IMR-90 (cell line): Measurements from ENCODE around the gene SPTB. TPM values are rescaled to one million over a fixed set of nuclear protein-coding genes. Genes with fewer than 3 reads are reported as not detected.

Experiments
- ATAC-seq: fragments of 200-7000 bp; cut with Tn5 transposase; 2 replicates; pipeline ENCODE4 v1.9.1; 2020; ENCODE audit warnings: low read depth, mild to moderate bottlenecking, moderate library complexity
- BruUV-seq: library from RNA; stranded (reverse); fragments of 400-500 nt; replicated peaks from 2 replicates; lab custom pipeline; 2021; lab: Mats Ljungman, UMichigan
- CTCF ChIA-PET: fragments of 300-600 bp; formaldehyde crosslinking; extraction: SDS; loops from one replicate; lab custom pipeline; 2021; ENCODE audit warnings: antibody characterized with exemption; lab: Yijun Ruan, JAX
- POLR2A ChIA-PET: fragments of 300-600 bp; sonication (Branson Sonifier 250); formaldehyde crosslinking; loops from one replicate; lab custom pipeline; 2022; ENCODE audit warnings: antibody characterized with exemption; ENCODE audit not compliant: unreplicated experiment; lab: Charles Lee
- DNase-seq: peaks from one replicate; pipeline ENCODE4 v3.0.0; 2013
- H2AFZ ChIP-seq: replicated peaks from 2 replicates; pipeline ENCODE3; 2013; ENCODE audit warnings: low read length, mild to moderate bottlenecking; ENCODE audit not compliant: poor library complexity
- H2AK5ac ChIP-seq: 2 replicates; pipeline ENCODE4 v1.6.1; 2013; ENCODE audit warnings: low read depth, low read length, inconsistent platforms
- H2AK9ac ChIP-seq: replicated peaks from 2 replicates; pipeline ENCODE3; 2013; ENCODE audit warnings: mild to moderate bottlenecking, low read depth, low read length, moderate library complexity; ENCODE audit not compliant: poor library complexity
- H2BK120ac ChIP-seq: 2 replicates; pipeline ENCODE4 v1.6.1; 2013; ENCODE audit warnings: low read depth, low read length, inconsistent platforms
- H2BK15ac ChIP-seq: 3 replicates; pipeline ENCODE4 v1.6.1; 2013; ENCODE audit warnings: low read depth, low read length, inconsistent platforms
- H2BK20ac ChIP-seq: 2 replicates; pipeline ENCODE4 v1.6.1; 2013; ENCODE audit warnings: low read depth, mild to moderate bottlenecking, inconsistent platforms, low read length, moderate library complexity
- H2BK5ac ChIP-seq: 2 replicates; pipeline ENCODE4 v1.6.1; 2013; ENCODE audit warnings: mild to moderate bottlenecking, low read depth, low read length, inconsistent platforms; ENCODE audit not compliant: poor library complexity, severe bottlenecking
- H3K14ac ChIP-seq: replicated peaks from 2 replicates; pipeline ENCODE4 v1.6.1; 2013; ENCODE audit warnings: low read depth, low read length, inconsistent platforms
- H3K18ac ChIP-seq: 2 replicates; pipeline ENCODE4 v1.6.1; 2013; ENCODE audit warnings: low read depth, low read length, control low read depth
- H3K23ac ChIP-seq: 2 replicates; pipeline ENCODE4 v1.6.1; 2013; ENCODE audit warnings: low read depth, low read length, inconsistent platforms
- H3K27ac ChIP-seq: 2 replicates; pipeline ENCODE4 v1.5.1; 2013; ENCODE audit warnings: mild to moderate bottlenecking, control low read depth, low read length; ENCODE audit not compliant: insufficient read depth
- H3K27me3 ChIP-seq: 2 replicates; pipeline ENCODE4 v1.6.1; 2013; ENCODE audit warnings: low read length; ENCODE audit not compliant: control insufficient read depth, insufficient read depth
- H3K36me3 ChIP-seq: 2 replicates; pipeline ENCODE4 v1.6.1; 2013; ENCODE audit warnings: low read length, mixed read lengths; ENCODE audit not compliant: control insufficient read depth, insufficient read depth
- H3K4ac ChIP-seq: 2 replicates; pipeline ENCODE4 v1.6.1; 2013; ENCODE audit warnings: low read depth, low read length, inconsistent platforms
- H3K4me1 ChIP-seq: 2 replicates; pipeline ENCODE4 v1.6.1; 2013; ENCODE audit warnings: low read length, mixed read lengths; ENCODE audit not compliant: control insufficient read depth, insufficient read depth
- H3K4me2 ChIP-seq: 2 replicates; pipeline ENCODE4 v1.6.1; 2013; ENCODE audit warnings: low read depth, mild to moderate bottlenecking, control low read depth, low read length, moderate library complexity
- H3K4me3 ChIP-seq: 2 replicates; pipeline ENCODE4 v1.5.1; 2013; ENCODE audit warnings: low read depth, mild to moderate bottlenecking, control low read depth, low read length, moderate library complexity; ENCODE audit not compliant: insufficient read depth
- H3K56ac ChIP-seq: 2 replicates; pipeline ENCODE4 v1.6.1; 2013; ENCODE audit warnings: low read length, inconsistent platforms; ENCODE audit not compliant: insufficient read depth; ENCODE audit errors: extremely low read depth
- H3K79me1 ChIP-seq, 2 experiments: 2 replicates each; pipeline ENCODE4 v1.6.1; 2013; ENCODE audit warnings: low read length in 2 of 2, inconsistent platforms in 1 of 2, low read depth in 1 of 2
- H3K9ac ChIP-seq: 2 replicates; pipeline ENCODE4 v1.6.1; 2013; ENCODE audit warnings: low read depth, low read length, control low read depth
- H3K9me1 ChIP-seq: 2 replicates; pipeline ENCODE4 v1.6.1; 2013; ENCODE audit warnings: low read length, inconsistent platforms; ENCODE audit not compliant: insufficient read depth
- H3K9me3 ChIP-seq: 2 replicates; pipeline ENCODE4 v1.6.1; 2013; ENCODE audit warnings: low read length; ENCODE audit not compliant: control insufficient read depth, insufficient read depth
- H4K20me1 ChIP-seq: 2 replicates; pipeline ENCODE4 v1.6.1; 2013; ENCODE audit warnings: low read length, inconsistent platforms; ENCODE audit not compliant: insufficient read depth
- H4K5ac ChIP-seq: 2 replicates; pipeline ENCODE4 v1.6.1; 2013; ENCODE audit warnings: mild to moderate bottlenecking, low read depth, low read length, control low read depth
- H4K8ac ChIP-seq, 2 experiments: 2 replicates each; pipeline ENCODE4 v1.6.1; 2013; ENCODE audit warnings: low read depth in 2 of 2, low read length in 2 of 2, control low read depth in 1 of 2, inconsistent platforms in 1 of 2
- H4K91ac ChIP-seq: 2 replicates; pipeline ENCODE4 v1.6.1; 2013; ENCODE audit warnings: low read depth, low read length, inconsistent platforms; ENCODE audit not compliant: insufficient read depth
- BHLHE40 ChIP-seq: fragments of 150-350 bp; IDR thresholded peaks from 2 replicates; pipeline ENCODE4 v1.6.1; 2016; ENCODE audit warnings: mild to moderate bottlenecking, low read depth, low read length
- MAFK ChIP-seq: IDR thresholded peaks from 2 replicates; pipeline ENCODE4 v1.6.1; 2012; ENCODE audit warnings: low read depth, low read length, improper control_type of control experiment
- MAZ ChIP-seq: IDR thresholded peaks from 2 replicates; pipeline ENCODE4 v1.6.1; 2012; ENCODE audit warnings: low read depth, mild to moderate bottlenecking, low read length, improper control_type of control experiment, moderate library complexity, borderline replicate concordance
- RAD21 ChIP-seq: IDR thresholded peaks from 2 replicates; pipeline ENCODE4 v1.6.1; 2012; ENCODE audit warnings: low read length, improper control_type of control experiment
- RCOR1 ChIP-seq: IDR thresholded peaks from 2 replicates; pipeline ENCODE4 v1.6.1; 2012; ENCODE audit warnings: mild to moderate bottlenecking, low read length, improper control_type of control experiment; ENCODE audit not compliant: insufficient replicate concordance
- RFX5 ChIP-seq: IDR thresholded peaks from 2 replicates; pipeline ENCODE4 v1.8.0; 2012; ENCODE audit warnings: low read depth, mild to moderate bottlenecking, low read length, moderate library complexity
- WGBS, 2 experiments: methylation state at CpG; one replicate each; pipeline versions ENCODE4 v1.1.5 to v1.1.7; 2013; ENCODE audit warnings: missing lambda C conversion rate in 2 of 2; ENCODE audit not compliant: insufficient read length in 1 of 2; ENCODE audit errors: extremely low coverage in 2 of 2; 5-methylcytosine and 5-hydroxymethylcytosine counted together
- dilution Hi-C: fragments of 300-500 bp; cut with HindIII; formaldehyde crosslinking; loops from one replicate; pipeline ENCODE4 v1.14.3; 2018; ENCODE audit warnings: low sequenced_read_pairs; ENCODE audit not compliant: unreplicated experiment
- in situ Hi-C: fragments of 300-500 bp; cut with MboI; formaldehyde crosslinking; loops from 3 replicates; pipeline ENCODE4 v1.14.3; 2019; ENCODE audit warnings: low sequenced_read_pairs, inconsistent platforms, mixed read lengths
- intact Hi-C: fragments of 100-400 bp; cut with micrococcal nuclease; formaldehyde crosslinking; loops from 2 replicates; pipeline ENCODE4 v1.10.0; 2022
- polyA plus RNA-seq, 3 experiments: library from polyadenylated mRNA; depleted of rRNA; stranded (reverse); fragments of >200 nt; gene quantifications; 2 replicates each; pipeline ENCODE4 v1.2.3, GENCODE V29; 2012; ENCODE audit warnings: low replicate concordance in 1 of 3
- total RNA-seq: library from RNA; depleted of rRNA; stranded (reverse); fragments of >200 nt; gene quantifications from 2 replicates; pipeline ENCODE4 v1.2.3, GENCODE V29; 2012
- TF ChIP-seq, protein P1 (sequence below): conservative IDR thresholded peaks from 2 replicates; pipeline ENCODE4 v1.5.1; 2012; ENCODE audit warnings: mild to moderate bottlenecking, low read depth, low read length, improper control_type of control experiment
- TF ChIP-seq, protein P2 (sequence below): fragments of 150-350 bp; IDR thresholded peaks from 2 replicates; pipeline ENCODE4 v1.6.1; 2016; ENCODE audit warnings: low read depth, mild to moderate bottlenecking, low read length, moderate library complexity, borderline replicate concordance

Gene SPTB
- total and polyA plus RNA-seq, 2 of the 4 experiments (the other 2 are of a cell fraction) = under 0.01 to 0.07 TPM

DNA sequence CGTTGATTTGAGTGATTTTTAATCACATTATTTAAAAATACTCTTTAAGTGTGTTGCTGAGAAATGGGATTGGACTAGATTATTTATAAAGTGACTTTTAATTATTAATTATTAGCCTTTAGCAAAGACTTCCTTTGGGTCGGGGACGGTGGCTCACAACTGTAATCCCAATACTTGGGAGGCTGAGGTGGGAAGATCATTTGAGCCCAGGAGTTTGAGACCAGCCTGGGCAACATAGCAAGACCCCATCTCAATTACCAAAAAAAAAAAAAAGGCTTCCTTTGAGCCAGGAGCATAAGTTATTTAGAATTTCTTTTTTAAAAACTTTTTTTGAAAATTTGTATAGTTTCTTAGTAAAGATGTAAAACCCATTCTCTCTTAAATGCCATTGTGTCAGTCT, 43.3 kb upstream of the SPTB start:
- Histone ChIP-seq H2BK120ac (no peak overlapping the region), H3K79me1 (peaks cover 28 to 46% of the 10 kb centered on the region in 2 experiments), H3K56ac (no peak overlapping the region), H4K20me1 (peaks cover 13% of the 10 kb centered on the region), H3K23ac (no peak overlapping the region), H3K4ac (no peak overlapping the region), H4K5ac (no peak overlapping the region), H2AK5ac (no peak overlapping the region), H3K27me3 (no peaks in the 10 kb centered on the region), H3K9me1 (peaks cover 5% of the 10 kb centered on the region; the same call in 1 of the 2 replicates), H3K18ac (no peak overlapping the region), H3K4me3 (no peak overlapping the region), H3K4me2 (no peak overlapping the region), H3K4me1 (peaks cover 6% of the 10 kb centered on the region), H4K91ac (no peak overlapping the region), H2AFZ (no peak overlapping the region), H3K9ac (no peak overlapping the region), H4K8ac (no peak overlapping the region), H3K9me3 (no peaks in the 10 kb centered on the region), H2BK5ac (no peak overlapping the region), H2AK9ac (no peak overlapping the region), H2BK15ac (no peak overlapping the region), H3K27ac (no peak overlapping the region), H3K14ac (no peak overlapping the region), H2BK20ac (no peak overlapping the region), H3K36me3 (peaks cover 12% of the 10 kb centered on the region)
- no CpG with 5 or more reads among the region's 3 CpGs for WGBS, 2 experiments
- TF ChIP-seq MAZ = no peak
- TF ChIP-seq RFX5 = no peak
- no peak for TF ChIP-seq RCOR1
- no peak for TF ChIP-seq BHLHE40
- TF ChIP-seq, protein P1, sequence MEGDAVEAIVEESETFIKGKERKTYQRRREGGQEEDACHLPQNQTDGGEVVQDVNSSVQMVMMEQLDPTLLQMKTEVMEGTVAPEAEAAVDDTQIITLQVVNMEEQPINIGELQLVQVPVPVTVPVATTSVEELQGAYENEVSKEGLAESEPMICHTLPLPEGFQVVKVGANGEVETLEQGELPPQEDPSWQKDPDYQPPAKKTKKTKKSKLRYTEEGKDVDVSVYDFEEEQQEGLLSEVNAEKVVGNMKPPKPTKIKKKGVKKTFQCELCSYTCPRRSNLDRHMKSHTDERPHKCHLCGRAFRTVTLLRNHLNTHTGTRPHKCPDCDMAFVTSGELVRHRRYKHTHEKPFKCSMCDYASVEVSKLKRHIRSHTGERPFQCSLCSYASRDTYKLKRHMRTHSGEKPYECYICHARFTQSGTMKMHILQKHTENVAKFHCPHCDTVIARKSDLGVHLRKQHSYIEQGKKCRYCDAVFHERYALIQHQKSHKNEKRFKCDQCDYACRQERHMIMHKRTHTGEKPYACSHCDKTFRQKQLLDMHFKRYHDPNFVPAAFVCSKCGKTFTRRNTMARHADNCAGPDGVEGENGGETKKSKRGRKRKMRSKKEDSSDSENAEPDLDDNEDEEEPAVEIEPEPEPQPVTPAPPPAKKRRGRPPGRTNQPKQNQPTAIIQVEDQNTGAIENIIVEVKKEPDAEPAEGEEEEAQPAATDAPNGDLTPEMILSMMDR = no peak
- TF ChIP-seq MAFK = no peak
- TF ChIP-seq, protein P2, sequence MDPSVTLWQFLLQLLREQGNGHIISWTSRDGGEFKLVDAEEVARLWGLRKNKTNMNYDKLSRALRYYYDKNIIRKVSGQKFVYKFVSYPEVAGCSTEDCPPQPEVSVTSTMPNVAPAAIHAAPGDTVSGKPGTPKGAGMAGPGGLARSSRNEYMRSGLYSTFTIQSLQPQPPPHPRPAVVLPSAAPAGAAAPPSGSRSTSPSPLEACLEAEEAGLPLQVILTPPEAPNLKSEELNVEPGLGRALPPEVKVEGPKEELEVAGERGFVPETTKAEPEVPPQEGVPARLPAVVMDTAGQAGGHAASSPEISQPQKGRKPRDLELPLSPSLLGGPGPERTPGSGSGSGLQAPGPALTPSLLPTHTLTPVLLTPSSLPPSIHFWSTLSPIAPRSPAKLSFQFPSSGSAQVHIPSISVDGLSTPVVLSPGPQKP = no peak
- TF ChIP-seq RAD21 = no peak
- in situ Hi-C loops (loop anchor here (25.0 kb wide), 1 partner anchor 386 kb away; the partner anchor contains the start of genes HSPA2 and PPP1R36), intact Hi-C loops (no loop called here), dilution Hi-C loops (no loop called here)
- ChIA-PET CTCF (no interaction called here), POLR2A (interaction anchor here (0.7 kb wide), 1 partner anchor 96 kb away, joined by 5 read pairs; no protein-coding TSS in a partner anchor)
- no TSS peak for BruUV-seq
- DNase-seq = no peak
- no peak for ATAC-seq
